ENCODE measurements around the gene CTNND2.

DNA sequence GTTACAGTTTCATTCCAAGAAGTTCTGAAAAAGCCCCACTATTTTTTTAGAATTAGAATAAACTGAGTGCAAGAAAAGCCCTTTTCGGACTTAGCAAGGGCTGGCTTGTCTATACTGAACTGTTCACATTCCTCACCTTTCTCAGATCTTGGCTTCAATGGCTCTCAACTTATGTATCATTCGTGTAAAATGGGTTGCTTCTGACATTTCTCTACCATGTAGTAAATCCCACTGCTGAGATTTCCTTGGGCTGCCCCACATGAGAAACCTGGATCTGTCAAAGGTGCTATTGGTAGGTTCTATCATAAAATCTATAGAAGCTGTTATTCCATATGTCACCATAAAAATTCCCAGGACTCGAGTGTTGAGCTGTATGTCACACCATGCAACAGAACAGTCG is 454.3 kb downstream of the CTNND2 start:
- TF ChIP-seq, protein P1, sequence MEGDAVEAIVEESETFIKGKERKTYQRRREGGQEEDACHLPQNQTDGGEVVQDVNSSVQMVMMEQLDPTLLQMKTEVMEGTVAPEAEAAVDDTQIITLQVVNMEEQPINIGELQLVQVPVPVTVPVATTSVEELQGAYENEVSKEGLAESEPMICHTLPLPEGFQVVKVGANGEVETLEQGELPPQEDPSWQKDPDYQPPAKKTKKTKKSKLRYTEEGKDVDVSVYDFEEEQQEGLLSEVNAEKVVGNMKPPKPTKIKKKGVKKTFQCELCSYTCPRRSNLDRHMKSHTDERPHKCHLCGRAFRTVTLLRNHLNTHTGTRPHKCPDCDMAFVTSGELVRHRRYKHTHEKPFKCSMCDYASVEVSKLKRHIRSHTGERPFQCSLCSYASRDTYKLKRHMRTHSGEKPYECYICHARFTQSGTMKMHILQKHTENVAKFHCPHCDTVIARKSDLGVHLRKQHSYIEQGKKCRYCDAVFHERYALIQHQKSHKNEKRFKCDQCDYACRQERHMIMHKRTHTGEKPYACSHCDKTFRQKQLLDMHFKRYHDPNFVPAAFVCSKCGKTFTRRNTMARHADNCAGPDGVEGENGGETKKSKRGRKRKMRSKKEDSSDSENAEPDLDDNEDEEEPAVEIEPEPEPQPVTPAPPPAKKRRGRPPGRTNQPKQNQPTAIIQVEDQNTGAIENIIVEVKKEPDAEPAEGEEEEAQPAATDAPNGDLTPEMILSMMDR (IDR thresholded peaks at IDR 0.05), result no peak
- TF ChIP-seq, protein P2, sequence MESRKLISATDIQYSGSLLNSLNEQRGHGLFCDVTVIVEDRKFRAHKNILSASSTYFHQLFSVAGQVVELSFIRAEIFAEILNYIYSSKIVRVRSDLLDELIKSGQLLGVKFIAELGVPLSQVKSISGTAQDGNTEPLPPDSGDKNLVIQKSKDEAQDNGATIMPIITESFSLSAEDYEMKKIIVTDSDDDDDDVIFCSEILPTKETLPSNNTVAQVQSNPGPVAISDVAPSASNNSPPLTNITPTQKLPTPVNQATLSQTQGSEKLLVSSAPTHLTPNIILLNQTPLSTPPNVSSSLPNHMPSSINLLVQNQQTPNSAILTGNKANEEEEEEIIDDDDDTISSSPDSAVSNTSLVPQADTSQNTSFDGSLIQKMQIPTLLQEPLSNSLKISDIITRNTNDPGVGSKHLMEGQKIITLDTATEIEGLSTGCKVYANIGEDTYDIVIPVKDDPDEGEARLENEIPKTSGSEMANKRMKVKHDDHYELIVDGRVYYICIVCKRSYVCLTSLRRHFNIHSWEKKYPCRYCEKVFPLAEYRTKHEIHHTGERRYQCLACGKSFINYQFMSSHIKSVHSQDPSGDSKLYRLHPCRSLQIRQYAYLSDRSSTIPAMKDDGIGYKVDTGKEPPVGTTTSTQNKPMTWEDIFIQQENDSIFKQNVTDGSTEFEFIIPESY (IDR thresholded peaks at IDR 0.05; ENCODE audit: borderline replicate concordance, low read depth), result no peak
- TF ChIP-seq SMC3 (IDR thresholded peaks at IDR 0.05; ENCODE audit: low read depth, low read length) (no peak), TEAD4 (IDR thresholded peaks at IDR 0.05; ENCODE audit: borderline replicate concordance, insufficient read depth) (no peak)

Data from SK-N-SH (cell line).